Measurements from ENCODE around the gene CD83.

CD83 gene, protein sequence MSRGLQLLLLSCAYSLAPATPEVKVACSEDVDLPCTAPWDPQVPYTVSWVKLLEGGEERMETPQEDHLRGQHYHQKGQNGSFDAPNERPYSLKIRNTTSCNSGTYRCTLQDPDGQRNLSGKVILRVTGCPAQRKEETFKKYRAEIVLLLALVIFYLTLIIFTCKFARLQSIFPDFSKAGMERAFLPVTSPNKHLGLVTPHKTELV

DNA sequence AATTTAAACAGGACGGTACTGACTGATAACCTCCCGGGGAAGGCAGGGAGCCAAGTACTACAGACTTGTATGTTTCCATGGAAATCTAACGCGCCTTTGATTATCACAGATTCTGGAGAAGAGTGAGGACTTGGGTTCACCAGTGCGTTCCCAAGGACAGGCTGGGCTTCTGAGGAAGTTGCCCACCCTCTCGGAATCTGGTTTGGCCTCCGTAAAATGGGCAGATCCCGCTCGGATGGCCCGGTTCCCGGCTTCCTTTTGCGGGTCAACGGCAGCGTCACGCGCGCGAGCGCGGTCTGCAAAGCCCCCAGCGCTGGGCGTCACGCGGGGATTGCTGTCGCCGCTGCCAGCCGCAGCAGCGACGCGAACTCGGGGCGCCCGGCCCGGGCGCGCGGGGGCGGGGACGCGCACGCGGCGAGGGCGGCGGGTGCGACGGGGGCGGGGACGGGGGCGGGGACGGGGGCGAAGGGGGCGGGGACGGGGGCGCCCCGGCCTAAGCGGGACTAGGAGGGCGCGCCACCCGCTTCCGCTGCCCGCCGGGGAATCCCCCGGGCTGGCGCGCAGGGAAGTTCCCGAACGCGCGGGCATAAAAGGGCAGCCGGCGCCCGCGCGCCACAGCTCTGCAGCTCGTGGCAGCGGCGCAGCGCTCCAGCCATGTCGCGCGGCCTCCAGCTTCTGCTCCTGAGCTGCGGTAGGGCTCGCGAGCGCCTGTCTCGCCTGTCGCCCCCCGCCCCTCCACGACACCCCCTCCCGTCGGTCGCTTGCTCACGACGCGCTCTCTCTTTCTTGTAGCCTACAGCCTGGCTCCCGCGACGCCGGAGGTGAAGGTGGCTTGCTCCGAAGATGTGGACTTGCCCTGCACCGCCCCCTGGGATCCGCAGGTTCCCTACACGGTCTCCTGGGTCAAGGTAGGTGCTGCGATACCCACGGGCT is at the start of gene CD83:
CD83 (plus strand) TSS at position 615 of the 933 bp plus-strand sequence; CDS start at position 655, 40 bp downstream.
- peak; percentile 92 for DNase-seq

DNA sequence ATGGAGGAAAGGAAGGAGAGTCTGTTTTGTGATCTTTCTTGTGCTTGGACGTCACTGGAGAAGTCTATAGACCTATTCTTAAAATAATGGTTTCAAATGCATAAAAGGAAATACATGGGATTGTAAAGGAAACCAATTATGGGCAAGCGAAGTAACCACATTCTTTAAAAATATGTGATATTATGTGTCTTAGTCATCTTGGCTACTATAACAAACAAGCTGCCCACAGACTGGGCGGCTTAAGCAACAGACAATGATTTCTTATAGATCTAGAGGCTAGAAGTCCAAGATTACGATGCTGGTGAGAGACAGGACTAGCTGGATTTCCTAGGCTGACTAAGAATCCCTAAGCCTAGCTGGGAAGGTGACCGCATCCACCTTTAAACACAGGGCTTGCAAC is 49.4 kb upstream of the CD83 start:
- peak; percentile 91 for DNase-seq

DNA sequence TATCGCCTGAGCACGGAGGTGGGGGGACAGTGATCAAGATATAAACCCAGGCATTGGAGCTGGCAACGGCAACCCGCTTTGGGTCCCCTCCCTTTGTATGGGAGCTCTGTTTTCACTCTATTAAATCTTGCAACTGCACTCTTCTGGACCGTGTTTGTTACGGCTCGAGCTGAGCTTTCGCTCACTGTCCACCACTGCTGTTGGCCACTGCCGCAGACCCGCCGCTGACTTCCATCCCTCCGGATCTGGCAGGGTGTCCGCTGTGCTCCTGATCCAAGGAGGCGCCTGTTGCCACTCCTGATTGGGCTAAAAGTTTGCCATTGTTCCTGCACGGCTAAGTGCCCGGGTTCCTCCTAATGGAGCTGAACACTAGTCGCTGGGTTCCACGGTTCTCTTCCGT is 48.9 kb upstream of the CD83 start:
- no peak for DNase-seq

DNA sequence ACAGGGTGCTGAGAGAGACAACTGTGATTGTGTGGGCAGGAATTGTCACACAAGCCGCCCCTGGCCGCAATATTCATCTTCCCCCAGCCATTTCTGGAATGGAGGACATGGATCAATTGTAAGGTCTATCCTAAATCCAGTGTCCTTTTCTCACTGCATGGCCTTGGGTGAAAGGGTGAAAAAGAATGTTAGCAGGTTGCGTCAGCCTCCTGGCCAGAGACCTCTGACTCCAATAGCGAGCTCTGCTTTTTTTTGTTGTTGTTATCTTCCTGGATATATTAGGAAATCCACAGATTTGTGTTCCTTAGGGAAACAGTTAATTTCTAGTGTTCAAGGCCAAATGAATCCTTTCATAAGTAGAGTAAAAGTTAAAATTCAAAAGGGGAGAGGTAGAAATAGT is 47.1 kb upstream of the CD83 start:
- no peak for DNase-seq

DNA sequence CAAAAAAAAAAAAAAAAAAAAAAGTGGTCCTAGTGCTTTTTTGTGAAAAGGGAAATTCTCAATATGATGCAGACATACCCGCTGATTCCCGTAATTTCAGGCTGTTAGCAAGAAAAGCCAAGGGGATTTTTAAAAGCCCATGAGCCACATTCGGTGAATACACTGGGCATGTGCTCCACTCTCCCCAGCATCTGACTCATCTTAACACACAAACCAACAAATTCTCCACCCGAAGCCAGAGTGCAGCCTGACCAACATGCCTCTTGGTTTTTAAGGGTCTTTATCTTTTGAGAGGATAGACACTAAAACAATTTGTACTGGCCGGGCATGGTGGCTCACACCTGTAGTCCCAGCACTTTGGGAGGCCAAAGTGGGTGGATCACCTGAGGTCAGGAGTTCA is 45.5 kb upstream of the CD83 start:
- DNase-seq: peak; percentile 87

DNA sequence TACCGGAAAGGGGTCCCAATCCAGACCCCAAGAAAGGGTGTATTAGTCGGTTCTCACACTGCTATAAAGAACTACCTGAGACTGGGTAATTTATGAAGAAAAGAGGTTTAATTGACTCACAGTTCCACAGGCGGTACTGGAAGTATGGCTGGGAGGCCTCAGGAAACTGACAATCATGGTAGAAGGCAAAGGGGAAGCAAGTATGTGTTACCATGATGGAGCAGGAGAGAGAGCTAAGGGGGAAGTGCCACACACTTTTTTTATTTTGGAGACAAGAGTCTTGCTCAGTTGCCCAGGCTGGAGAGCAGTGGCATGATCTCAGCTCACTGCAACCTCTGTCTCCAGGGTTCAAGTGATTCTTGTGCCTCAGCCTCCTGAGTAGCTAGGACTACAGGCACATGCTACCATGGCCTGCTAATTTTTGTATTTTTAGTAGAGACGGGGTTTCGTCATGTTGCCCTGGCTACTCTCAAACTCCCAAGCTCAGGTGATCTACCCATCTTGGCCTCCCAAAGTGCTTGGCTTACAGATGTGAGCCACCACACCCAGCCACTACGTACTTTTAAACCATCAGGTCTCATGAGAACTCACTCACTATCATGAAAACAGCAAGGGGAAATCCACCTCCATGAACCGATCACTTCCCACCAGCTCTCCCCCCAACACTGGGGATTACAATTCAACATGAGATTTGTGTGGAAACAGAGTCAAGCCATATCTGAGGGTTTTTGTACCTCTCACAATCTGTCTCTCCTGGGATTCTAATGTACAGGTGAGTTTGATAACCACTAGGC is 43.8 kb upstream of the CD83 start:
- DNase-seq: peak; percentile 59

DNA sequence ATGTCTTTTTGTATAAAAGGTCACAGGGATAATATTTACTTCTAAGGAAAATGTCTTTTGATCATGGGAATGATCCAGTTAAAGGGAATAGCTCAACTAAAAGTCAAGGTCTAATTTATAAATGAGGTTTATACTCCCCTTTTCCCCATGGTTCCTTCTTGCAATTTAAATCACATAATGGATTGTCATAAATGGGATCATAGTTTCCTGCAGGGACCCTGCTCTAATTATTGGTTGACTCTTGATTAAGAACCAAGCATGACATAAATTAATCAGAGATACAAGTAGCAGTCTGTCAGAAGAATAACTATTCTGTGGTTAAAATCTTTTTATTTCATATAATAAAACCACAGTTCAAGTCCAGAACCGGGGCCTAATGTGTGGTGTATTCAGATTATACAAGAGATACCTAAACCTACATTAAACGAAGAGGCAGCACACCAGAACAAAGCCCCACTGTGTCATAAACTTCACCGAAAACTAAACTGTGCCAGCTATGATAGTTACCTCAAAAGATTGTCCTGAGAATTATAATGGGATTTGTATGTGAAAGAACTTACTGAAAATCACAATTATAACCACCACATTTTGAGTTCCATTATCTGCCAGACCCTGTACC is 43.0 kb upstream of the CD83 start:
- no peak for DNase-seq

DNA sequence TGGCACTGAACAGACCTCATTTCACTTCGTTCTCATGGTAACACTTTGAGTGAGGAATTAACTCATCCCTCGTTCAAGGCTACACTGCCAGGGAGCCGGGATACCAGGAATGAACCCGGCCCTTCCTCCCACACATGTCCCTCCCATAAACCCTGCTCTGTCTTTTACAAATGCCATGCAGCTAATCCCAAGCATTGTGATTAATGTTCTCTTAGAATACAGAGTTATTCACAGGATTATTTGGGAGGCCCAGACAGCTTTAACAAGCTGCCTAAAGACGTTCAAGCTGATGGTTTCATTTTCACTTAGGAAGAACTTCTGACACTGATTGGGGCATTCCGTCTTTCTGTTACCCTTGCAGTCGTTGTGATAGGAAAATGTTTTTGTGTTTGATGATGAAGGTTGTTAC is 42.5 kb upstream of the CD83 start:
- peak; percentile 88 for DNase-seq

DNA sequence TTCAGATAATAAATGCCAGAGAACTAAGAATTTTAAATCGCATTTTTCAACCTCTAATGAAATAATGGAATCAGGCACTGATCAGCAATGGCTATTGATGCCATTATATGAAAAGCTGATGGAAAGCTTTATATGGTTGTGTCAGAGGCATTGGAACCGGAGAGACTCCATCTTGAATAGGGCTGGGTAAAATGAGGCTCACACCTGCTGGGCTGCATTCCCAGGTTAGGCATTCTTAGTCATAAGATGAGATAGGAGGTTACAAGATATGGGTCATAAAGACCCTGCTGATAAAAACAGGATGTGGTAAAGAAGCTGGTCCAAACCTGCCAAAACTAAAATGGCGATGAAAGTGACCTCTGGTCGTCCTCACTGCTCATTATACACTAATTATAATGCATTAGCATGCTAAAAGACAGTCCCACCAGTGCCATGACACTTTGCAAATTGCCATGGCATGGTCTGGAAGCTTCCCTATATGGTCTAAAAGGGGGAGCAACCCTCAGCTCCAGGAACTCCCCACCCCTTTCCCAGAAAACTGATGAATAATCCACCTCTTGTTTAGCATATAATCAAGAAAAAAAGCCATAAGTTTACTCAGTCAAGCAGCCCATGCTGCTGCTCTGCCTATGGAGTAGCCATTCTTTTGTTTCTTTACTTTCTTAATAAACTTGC is 40.2 kb upstream of the CD83 start:
- DNase-seq: no peak

DNA sequence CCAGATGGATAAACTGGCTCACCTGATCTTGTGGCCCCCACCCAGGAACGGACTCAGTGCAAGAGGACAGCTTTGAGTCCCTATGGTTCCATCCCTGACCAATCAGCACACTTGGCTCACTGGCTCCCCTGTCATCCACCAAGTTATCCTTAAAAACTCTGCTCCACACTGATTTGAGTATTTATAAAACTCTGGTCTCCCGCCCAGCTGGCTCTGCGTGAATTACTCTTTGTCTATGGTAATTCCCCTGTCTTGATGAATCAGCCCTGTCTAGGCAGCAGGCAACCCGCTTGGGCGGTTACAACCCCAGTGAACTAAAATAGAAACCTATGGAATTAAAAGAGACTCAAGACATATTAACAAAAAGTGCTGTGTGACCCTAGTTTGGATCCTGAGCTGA is 38.1 kb upstream of the CD83 start:
- DNase-seq: peak; percentile 80

DNA sequence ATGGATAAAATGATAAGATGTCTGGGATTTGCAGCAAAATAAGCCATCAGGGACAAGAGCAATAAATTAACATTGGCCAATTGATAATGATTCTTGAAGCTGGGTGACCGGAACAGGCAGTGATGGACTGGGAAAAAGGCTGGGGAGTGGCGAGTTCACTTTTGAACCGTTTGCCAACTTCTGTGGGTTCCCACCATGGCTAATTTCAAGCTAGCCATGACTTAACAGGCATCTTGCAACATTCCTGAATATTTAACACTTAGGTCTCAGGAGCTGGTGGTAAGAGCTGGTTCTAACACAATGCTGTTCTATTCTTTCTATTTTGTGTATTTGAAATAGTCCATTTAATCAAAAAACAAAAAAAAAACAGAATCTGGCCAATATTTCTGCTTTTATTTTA is 37.6 kb upstream of the CD83 start:
- DNase-seq: peak; percentile 39

DNA sequence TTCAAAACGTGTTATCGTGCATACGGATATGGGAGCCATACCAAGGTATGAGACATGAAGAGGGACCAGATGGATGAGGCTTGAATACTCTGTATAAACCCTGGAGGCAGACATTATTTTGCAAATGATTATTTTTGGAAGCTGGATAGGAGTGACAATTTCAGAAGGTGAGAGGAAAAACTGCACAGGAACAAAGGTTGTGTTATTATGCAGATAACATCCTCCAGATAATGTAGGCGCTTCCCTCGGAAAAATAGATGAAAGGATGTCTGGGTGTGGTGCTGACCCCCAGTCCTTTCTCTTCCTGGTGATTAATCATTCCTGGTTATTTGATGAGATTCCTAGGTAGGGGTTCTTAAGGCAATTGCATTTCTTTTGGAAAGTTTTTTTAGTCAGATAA is 36.4 kb upstream of the CD83 start:
- DNase-seq: no peak

DNA sequence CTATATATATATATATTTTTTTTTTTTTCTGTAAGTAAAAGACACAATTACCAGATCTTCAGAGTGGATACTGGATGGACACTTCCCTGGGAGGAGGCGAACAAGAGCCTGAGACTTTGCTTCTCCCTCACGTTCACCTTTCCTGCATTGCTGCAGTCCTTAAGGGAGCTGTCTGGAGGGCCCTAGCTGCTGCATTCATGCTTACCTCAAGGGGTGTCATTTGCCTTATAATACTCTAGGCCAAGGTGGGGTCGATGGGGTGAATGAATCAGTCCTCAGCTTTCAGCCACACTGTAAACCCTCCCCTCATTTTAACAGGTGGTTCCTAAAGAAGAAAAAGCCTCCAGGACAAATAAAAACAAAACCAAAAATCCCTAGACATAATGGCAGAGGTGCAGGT is 34.8 kb upstream of the CD83 start:
- DNase-seq: no peak

DNA sequence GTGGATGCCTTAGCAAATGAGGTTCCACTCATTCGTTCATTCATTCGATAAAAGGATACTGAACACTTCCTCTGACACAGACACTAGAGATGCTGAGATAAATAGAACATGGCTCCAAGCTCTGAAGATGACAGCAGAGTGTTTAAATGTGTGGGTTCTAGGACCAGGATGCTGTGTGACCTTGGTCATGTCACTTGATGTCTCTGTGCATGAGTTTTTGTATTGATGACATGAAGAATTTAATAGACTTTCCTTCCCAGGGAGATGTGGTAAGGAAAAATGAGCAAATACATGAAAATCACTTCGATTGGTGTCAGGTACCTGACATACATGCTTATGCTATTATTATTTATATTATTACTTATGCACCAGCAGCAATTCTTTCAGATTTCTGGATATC is 34.3 kb upstream of the CD83 start:
- DNase-seq: no peak

DNA sequence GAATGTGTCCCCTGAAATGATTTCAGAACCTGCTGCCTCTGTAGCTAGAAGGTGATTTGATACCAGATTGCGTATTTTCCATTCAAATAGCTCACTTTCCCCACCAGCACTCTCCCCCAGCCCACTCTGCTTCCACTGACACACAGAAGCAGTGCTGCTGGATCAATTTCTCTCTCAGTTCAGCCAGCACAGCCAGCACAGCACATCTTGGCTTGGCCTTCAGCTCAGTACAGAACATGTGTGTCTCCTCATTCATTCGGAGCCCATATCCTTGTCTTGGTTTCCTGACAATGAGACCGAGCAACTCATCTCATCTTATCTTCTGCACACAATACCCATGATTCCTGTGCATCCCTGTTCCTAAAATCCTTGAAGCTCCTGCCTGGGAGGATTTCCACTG is 33.8 kb upstream of the CD83 start:
- DNase-seq: no peak

DNA sequence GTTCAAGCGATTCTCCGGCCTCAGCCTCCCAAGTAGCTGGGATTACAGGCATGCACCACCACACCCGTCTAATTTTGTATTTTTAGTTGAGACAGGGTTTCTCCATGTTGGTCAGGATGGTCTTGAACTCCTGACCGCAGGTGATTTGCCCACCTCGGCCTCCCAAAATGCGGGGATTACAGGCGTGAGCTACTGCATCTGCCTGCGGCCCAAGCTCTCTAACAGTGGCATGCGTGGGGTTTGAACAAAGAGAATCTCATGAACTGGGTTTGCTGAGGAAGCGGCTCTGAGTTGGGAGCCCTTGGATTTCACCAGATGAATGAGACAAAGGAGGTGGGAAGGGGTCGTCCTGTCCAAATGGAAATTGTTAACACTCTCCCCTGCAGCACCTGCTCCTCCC is 33.2 kb upstream of the CD83 start:
- DNase-seq: no peak

DNA sequence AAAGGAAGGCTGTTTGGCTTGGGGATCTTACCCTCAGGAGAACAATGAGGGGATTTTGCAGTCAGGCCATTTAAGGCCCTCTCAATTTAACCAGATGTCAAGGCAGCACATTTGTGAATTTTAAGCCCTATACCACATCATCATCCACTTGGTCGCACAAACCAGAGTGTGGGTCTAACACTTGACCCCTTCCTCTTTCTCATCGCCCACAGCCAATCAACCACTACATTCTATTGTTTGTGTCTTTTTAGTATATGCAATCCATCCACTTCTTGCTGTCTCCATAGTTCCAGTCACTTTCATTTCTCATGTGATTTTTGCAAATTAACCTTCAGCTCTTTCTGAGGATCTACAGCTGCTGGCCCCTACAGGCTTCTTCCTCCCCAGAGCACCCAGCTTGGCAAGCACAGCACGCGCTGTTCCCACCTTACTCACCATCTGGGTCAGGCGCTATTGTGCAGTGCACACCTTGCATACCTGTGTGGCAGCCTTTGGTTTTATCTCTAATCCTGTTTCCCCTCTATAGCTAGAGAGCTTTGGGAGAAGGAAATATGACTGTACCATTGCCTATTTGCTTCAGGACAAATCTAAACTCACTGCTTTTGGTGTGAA is 32.3 kb upstream of the CD83 start:
- DNase-seq: peak; percentile 29

DNA sequence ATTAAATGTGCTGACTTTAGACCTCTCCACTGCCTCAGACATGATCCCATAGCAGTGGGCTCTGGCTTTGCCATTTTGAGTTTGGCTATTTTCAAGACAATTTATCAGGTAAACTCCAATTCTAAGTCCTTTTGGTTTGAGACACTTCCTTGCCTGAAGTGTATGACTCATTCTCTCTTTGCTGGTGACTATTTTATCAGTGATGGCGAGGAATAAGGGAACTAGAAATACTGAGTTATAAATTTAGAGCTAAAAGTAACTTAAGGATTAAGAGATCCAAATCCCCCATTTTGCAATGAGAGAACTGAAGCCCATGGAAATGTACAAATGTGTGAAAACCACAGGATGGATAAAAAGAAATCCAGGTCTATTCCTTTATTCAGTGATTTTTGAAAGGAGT is 30.9 kb upstream of the CD83 start:
- peak; percentile 68 for DNase-seq

DNA sequence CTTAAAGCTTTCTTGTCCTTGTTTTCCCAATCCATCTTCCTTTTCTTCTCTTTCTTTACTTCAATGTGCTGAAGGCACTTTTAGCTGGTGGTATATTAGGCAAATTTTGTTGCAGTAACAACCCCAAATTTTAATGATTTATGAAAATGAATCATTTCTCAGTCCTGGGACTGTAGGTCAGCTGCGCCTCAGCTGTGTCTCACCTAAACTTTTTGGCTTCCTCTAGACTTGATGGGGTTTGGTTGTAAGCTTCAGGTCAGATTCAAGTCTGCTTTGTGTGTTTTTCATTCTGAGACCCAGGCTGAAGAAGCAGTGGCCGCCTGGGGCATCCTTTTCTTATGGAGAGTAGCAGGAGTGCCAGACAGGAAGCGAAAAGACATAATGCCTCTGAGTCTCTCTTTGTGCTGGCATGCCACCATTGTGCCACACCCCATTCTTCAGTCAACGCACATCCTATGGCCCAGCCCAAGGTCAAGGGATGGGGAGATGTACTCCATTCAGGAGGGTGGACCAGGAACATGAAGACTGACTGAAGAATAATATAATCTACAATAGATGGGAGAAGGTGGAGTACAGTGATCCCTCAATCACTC is 28.9 kb upstream of the CD83 start:
- no peak for DNase-seq

DNA sequence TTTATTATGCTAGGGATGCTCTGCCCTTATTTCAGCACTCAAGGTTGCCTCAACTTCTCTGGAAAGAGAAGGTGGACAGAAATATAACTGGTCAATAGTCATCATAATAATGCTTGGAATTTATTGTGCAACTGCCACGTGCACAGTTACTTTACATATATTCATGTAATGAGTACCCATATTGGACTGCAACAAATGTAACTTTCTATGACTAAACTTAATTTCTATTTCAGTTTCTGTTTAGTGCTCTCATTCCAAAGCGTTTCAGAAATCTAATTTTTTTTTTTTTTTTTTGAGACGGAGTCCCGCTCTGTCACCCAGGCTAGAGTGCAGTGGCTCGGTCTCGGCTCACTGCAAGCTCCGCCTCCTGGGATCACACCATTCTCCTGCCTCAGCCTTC is 28.3 kb upstream of the CD83 start:
- DNase-seq: peak; percentile 81

DNA sequence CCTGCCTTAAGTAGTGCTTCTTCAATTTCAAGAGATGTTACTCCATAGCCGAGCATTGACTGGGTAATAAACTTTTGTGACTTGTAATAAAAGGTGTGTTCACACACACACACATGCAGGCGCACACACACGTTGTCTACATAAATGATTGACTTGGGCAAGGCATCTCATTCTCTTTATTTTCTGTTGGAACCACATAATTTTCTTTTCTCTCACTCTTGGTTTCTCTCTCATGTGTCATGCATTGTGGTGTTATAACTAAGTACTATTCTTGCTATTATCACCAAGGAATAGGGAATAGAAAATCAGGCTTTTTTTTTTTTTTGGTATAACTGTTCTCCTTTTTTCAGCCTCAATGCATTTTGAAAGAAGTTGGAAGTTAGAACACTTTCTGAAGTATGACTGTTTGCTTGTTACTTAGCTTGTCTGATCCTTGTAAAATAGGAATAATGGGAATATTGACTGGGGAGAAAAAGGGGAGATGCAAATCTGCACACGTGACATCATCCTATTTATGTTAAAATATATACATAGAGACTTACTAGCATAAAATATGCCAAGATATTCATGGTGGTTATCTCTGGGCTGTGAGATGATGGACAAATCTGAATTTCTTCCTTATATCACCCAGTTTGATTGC is 26.1 kb upstream of the CD83 start:
- peak; percentile 83 for DNase-seq

All from inflammatory macrophage treated with lipopolysaccharide for 4 hours (primary cell).